ENCODE data around the gene MERTK.
"Not testable (repeated sequence)": the region's sequence is repeated elsewhere in the genome, so short reads cannot be mapped to it uniquely, and the experiment has no call there.

MERTK gene

DNA sequence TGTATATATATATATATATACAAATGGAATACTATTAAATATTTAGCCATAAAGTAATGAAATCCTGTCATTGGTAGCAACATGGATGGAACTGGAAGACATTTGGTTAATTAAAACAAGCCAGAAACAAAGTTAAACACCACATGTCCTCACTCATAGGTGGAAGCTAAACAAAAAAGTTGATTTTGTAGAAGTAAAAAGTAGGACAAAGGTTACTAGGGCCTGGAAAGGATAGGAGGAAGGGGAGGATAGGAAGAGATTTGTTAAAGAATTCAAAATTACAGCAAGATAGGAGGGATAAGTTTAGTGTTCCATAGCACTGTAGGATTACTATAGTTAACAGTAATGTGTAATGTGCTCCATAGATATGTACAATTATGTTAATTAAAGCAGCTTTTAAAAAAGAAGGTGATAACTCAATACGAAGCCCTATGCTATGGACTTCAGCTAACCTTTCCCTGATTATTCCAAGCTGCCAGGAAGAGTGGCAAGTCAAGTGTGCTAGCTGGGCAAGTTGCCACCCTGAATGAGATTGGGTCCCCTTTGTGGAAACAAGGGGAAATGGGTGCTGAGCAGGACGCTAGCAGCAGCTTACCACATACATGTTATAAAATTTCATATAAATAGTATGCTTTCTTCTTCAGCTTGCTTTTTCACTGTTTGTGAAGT lies 12.3 kb downstream of the MERTK start:
- no peak for DNase-seq

GRCh38 chr2:111911295-111911977 lies 13.0 kb downstream of the MERTK start:
- not testable (repeated sequence) for DNase-seq

- DNase-seq, result no peak
These were observed 14.1 kb downstream of the MERTK start for GRCh38 chr2:111912547-111912946.

DNA sequence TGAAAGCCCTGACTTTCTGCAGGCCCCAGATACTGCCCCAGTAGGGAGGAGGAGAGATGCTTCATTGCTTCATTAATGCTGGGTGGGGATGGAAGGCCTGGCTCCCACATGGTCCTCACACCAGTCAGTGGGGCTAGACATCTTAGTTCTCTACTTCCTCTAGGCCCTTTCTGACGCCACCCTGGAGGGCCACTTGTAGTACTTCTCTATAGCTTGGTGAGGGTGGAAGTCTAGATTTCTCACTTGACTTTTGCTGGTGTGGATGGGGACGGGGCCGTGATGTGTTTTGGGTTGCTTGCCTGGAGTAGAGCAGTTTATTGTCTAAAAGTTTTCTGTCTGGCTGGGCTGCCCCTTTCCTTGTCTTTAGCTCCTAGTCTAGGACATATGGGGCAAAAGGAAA lies 18.7 kb downstream of the MERTK start:
- DNase-seq, result no peak

DNA sequence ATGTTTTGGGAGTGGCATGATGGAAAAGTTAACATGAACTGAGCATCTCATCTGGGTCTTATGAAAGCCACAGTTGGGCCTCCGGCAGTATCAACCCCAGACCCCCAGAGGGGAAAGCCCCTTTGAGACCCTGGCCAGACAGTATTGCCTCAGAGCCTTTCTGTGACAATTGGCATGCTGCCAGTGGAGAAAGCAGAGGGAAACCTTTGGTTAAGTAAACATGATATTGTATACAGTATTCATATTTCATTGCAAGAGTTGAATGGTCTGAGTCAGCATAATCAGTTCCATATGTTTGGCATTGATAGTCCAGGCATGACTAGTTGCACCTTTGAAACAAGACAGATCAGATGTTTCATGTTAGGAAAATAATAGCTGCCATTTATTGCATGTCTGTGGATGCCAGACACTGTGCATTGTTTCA lies 20.0 kb downstream of the MERTK start:
- no peak for DNase-seq

- DNase-seq, result no peak
These were observed 21.0 kb downstream of the MERTK start for GRCh38 chr2:111919365-111919764.

DNA sequence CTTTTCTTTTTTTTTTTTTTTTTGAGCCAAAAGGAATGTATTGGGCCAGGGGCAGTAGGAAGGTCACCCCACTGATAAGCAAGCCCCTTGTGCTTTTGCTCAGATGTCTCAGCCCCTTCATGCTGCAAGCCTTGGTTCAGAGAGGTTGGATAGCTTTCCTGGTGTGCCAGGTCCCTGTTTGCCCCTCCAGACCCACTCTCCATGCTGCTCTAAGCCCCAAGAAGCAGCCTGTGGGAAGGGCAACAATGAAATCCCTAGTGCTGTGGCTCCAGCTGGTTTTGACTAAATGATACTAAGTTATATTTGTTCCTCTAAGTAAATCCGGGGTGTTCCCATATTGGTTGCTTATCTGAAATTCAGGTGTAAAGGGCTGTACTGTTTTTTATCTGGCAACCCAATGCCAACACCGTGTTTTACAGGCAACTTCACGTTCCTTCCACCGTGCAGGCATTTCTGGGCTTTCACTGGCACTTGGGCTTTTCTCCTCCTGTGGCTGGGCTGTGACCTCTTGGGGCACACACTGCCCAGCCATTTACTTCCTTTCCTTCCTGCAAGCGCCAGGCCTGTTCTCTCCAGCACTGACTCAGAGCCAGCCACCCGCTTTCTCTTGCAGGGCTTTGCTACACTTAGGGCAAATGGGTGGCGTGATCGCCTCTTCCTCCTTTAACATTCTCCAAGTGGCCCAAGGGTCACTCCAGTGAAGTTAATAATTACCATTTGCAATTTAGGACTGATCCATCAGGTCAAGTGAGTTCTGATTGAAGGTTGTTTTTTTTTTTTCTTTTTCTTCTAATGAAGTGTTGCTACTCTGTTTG lies 21.6 kb downstream of the MERTK start:
- DNase-seq, result no peak

GRCh38 chr2:111923276-111923804 lies 24.9 kb downstream of the MERTK start:
- no peak for DNase-seq

DNA sequence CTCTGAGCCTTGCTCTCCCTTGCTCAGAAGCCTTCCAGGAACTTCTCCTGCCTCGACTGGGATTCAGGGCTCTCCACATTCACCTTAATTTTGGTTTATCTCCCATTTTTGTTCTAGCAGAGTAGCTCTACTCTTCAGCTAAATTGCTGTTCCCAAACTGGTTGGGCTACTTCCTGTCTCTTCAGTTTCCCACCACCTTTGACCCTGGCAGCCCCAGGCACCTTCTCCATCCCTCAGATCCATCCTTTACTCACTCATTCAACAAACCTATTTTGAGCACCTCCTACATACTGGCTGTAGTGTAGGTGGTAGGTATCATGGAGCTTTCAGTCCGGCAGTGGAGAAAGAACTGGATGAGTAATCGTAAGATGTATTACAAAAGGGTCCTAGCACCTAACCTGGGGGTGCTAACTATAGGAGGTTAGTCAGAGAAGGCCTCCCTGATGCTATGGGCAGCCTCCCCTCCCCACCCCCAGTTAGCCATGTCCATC lies 26.3 kb downstream of the MERTK start:
- no peak for DNase-seq

DNA sequence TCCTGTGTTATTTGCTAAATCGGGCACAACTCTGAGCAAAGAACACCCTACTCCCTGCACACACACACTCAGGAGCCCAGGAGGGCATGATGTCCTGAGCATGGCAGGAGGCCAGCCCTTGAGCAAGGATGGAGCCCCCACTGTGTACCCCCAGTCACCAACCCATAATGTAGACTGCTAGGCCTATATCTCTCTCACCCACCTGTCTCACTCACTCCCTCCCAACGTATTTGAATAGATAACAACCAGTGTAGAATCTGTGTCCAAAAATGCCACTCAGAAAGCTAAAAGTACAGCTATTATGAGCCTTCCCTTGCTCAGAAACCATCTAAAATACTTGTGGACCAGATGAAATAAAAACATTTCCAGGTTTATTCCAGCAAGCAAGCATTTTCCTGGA lies 29.3 kb downstream of the MERTK start:
- DNase-seq, result no peak

GRCh38 chr2:111930409-111930808 lies 32.0 kb downstream of the MERTK start:
- no peak for DNase-seq

DNA sequence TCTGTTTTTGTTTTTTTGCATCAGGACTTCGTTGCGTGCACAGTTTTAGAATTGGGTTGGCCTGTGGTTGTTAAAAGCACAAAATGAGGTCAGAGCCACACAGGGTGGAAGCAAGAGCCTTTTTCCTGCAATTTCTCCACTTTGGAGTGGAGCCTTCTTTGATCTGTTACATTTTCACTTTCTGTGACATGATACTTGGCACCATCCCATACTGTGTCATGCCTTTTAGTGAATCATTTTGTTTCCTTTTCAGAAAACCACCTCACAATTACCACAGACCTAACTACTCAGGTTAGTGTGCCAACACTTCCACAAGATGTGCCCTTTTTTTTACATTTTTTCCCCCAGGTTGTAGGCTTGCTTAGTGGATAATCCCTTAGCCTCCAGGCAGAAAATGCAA lies 32.5 kb downstream of the MERTK start:
- DNase-seq, result peak; percentile 36

DNA sequence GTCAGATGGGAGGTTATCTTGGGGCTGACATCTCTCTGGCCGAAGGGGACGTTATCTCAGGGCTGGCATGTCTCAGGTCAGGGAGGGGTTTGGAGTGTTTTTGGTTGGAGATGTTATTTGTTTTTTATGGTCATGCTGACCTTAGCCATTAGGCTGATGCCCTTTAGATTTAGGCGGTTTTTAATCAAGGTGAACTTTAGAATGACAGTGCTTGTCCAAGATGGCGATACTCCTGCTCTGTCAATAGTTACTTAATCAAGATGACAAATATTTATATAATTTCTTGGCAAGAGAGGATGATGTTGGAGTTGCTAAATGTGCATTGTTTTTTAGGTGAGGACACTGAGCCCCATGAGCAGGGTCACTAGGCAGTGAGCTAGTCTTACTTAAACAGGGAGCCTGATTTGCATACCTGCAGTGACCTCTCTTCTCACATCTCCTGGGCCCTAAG lies 34.5 kb downstream of the MERTK start:
- DNase-seq, result no peak

GRCh38 chr2:111933900-111934299 lies 35.5 kb downstream of the MERTK start:
- DNase-seq, result not testable (repeated sequence)

- no peak for DNase-seq
These were observed 38.5 kb downstream of the MERTK start for GRCh38 chr2:111936881-111937280.

DNA sequence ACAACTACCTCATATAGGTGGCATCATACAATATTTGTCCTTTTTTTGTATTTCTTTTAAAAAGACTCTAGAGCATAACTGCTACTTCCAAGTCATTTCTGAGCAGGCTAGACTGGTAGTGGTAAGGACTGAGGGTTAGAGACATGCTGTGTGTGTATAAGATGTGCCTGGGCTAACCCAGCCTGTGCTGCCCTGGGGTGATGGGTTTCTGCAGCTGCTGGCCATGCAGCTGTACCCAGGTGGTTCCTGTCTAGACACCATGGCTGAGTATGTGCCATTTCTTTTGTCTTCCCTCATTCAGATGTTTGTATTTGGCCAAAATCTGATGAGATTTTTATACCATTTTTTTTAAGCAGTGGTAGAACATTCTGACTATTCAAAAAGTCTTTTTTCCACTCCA lies 40.0 kb downstream of the MERTK start:
- no peak for DNase-seq

DNA sequence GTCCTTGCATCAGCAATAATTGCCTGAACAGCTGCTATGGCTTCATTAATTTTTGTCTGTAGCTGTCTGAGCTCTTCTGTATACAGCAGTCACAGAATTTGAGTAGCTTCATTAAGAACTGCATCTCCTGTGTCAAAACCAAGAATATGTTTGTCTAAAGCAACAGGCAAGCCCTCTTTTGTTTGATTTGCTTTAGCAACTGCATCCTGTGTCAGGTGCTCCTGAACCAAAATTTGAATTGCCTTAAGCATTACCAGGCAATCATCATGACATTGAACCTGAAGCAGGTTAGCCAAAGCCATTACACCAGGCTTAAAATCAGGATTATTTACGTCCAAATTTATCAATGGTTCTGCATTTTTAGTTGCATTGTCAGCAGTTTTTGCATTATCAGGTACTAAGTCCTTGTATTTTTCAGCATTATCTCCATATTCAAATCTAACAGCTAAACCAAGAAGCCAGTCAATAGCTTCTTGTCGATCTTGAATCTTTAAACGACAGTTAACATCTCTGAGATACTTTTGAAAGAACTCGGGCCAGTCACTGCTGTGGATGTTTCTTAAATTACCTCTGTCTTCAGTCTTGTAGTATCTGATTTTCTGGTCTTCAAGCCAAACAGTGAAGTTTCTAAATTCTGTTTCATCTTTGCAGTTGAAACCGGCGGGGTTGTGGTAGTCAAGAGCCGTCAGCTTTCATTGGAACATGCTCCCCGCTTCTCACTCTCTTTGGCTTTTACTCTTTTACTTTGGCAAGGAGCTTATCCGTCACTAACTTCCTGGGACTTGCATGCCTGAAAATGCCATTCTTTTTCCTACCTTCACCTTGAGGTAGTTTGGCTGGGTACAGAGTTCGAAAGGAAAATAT lies 42.2 kb downstream of the MERTK start:
- no peak for DNase-seq

DNA sequence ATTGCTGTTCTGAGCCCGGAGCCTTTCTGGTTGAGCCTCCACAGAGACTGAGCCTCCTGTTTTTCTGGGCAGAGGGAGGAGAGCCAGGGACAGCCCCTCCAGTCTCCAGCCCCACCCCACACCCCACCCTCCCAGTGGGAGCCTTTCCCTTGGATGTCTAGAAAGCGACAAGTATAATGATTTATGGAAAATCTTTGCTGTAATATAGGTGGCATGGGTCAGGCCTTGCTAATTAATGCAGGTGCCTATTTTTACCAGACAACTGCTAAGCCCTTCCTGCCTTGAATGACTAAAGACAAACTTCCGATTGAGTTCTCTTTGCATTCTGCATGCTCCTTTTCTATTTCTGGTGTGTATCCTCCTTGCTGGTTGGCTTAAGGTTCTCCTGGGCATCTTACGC lies 43.1 kb downstream of the MERTK start:
- DNase-seq, result no peak

DNA sequence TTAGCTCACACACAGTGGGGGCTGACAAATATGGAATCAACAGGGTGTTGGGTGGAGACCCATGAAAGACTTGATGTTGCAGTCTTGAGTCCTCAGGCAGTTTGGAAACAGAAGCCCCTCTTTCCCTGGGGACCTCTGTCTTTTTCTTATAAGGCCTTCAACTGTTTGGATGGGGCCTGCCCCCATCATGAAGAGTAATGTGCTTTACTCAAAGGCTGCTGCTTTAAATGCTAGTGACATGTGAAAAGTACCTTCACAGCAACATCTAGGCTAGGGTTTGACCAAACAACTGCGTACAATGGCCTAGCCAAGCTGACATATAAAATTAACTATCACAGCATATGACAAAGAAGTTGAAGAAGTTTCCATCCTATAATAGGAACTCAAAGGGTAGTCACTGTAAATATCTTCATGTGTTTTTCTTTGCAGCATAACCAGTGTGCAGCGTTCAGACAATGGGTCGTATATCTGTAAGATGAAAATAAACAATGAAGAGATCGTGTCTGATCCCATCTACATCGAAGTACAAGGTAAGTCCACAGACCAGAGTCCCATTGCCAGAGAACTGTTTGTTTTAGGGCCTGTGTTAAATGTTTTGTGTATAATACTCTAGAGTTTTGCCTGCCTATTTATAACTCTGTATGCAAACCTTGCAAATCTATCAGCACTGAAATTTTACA lies 46.3 kb downstream of the MERTK start:
- peak; percentile 14 for DNase-seq

GRCh38 chr2:111945444-111946293 lies 47.3 kb downstream of the MERTK start:
- DNase-seq, result no peak
